K562 (cell line): ENCODE measurements around the gene FAM78A. TPM values are rescaled to one million over a fixed set of nuclear protein-coding genes. Genes with fewer than 3 reads are reported as not detected.
A peak's percentile ranks its signal among the peaks of the same experiment; 100 is the strongest.

ENCODE experiments used
- BRCA1 ChIP-seq, 2 experiments: fragments of 450-650 bp in 1 of 2; sonication (generic) in 1 of 2; formaldehyde crosslinking in 1 of 2; IDR thresholded peaks; 2 replicates each; pipeline versions ENCODE4 v1.5.0 to v1.6.1; 2017 to 2020; ENCODE audit warnings: mild to moderate bottlenecking in 1 of 2, missing genetic modification reagents in 1 of 2
- CCNT2 ChIP-seq: IDR thresholded peaks from 2 replicates; pipeline ENCODE4 v1.6.1; 2011; ENCODE audit warnings: borderline replicate concordance, low read depth, mild to moderate bottlenecking, moderate library complexity, mixed read lengths, low read length; ENCODE audit not compliant: insufficient read length; ENCODE audit errors: extremely low read depth
- GABPB1 ChIP-seq: sonication (generic); formaldehyde crosslinking; IDR thresholded peaks from 2 replicates; pipeline ENCODE4 v1.8.0; 2022; ENCODE audit warnings: mild to moderate bottlenecking, missing genetic modification reagents
- KDM5B ChIP-seq: fragments of 200-600 bp; sonication (generic); IDR thresholded peaks from 2 replicates; pipeline ENCODE4 v1.6.1; 2012; ENCODE audit warnings: low read depth, mild to moderate bottlenecking, moderate library complexity, low read length, control low read depth, inconsistent platforms; ENCODE audit not compliant: insufficient replicate concordance
- MAFF ChIP-seq: IDR thresholded peaks from 2 replicates; pipeline ENCODE4 v1.6.1; 2012; ENCODE audit warnings: low read length, improper control_type of control experiment
- NFYB ChIP-seq: IDR thresholded peaks from 2 replicates; pipeline ENCODE4 v1.6.1; 2011; ENCODE audit warnings: mild to moderate bottlenecking, moderate library complexity; ENCODE audit not compliant: insufficient read length; ENCODE audit errors: extremely low read depth
- NRF1 ChIP-seq, 2 experiments: fragments of 450-650 bp; IDR thresholded peaks in 1 of 2; conservative IDR thresholded peaks in 1 of 2; 2 replicates each; pipeline ENCODE4 v1.6.1; 2014; ENCODE audit warnings: mild to moderate bottlenecking in 2 of 2
- SMARCC2 ChIP-seq: fragments of 450-650 bp; IDR thresholded peaks from 2 replicates; pipeline ENCODE4 v1.6.1; 2017; ENCODE audit warnings: antibody characterized with exemption, moderate library complexity, mild to moderate bottlenecking, low read depth
- ZKSCAN3 ChIP-seq: fragments of 250-450 bp; sonication (Bioruptor Pico); IDR thresholded peaks from 2 replicates; pipeline ENCODE4 v1.4.0; 2020
- ZNF121 ChIP-seq: sonication (generic); formaldehyde crosslinking; conservative IDR thresholded peaks from 2 replicates; pipeline ENCODE4 v1.8.0; 2022; ENCODE audit warnings: missing genetic modification reagents
- ZNF253 ChIP-seq: fragments of 250-450 bp; sonication (Bioruptor Pico); conservative IDR thresholded peaks from 2 replicates; pipeline ENCODE4 v1.6.1; 2021; ENCODE audit warnings: mild to moderate bottlenecking
- ZNF354B ChIP-seq: fragments of 250-450 bp; sonication (Bioruptor Pico); IDR thresholded peaks from 2 replicates; pipeline ENCODE4 v1.4.0; 2020
- ZNF778 ChIP-seq: fragments of 450-650 bp; formaldehyde crosslinking; IDR thresholded peaks from 2 replicates; pipeline ENCODE4 v1.4.0; 2020; ENCODE audit warnings: mild to moderate bottlenecking, moderate library complexity
- polyA plus RNA-seq, 8 experiments: library from polyadenylated mRNA; depleted of rRNA in 4 of 8; stranded (reverse) in 5 of 8; unstranded in 3 of 8; fragments of >200 nt; fragmentation: Nextera tagmentation in 2 of 8; fragmentation: Illumina TruSeq in 1 of 8; extraction: Ambion mirVana in 2 of 8; extraction: Trizol in 1 of 8; gene quantifications; 2 replicates each; pipeline versions ENCODE4 v1.2.1 to v1.2.3, GENCODE V29; 2011 to 2014; ENCODE audit warnings: inconsistent platforms in 1 of 8, missing spikeins in 1 of 8
- total RNA-seq, 7 experiments: library from RNA; depleted of rRNA in 6 of 7; stranded (reverse); fragments of >200 nt in 6 of 7; fragmentation: Illumina TruSeq in 2 of 7; extraction: Trizol in 2 of 7; gene quantifications; 2 replicates each; pipeline versions ENCODE4 v1.2.1 to v1.2.3, GENCODE V29; 2011 to 2021; ENCODE audit warnings: low replicate concordance in 1 of 7
- TF ChIP-seq, protein P1 (sequence below): fragments of 450-650 bp; IDR thresholded peaks from 2 replicates; pipeline ENCODE4 v1.6.1; 2016; ENCODE audit warnings: borderline replicate concordance
- TF ChIP-seq, protein P2 (sequence below): sonication (generic); formaldehyde crosslinking; IDR thresholded peaks from 2 replicates; pipeline ENCODE4 v1.8.0; 2022; ENCODE audit warnings: mild to moderate bottlenecking, missing genetic modification reagents
- TF ChIP-seq, protein P3 (sequence below): sonication (generic); formaldehyde crosslinking; IDR thresholded peaks from 2 replicates; pipeline ENCODE4 v1.9.0; 2022; ENCODE audit warnings: mild to moderate bottlenecking, missing genetic modification reagents
- TF ChIP-seq, protein P4 (sequence below): fragments of 450-650 bp; formaldehyde crosslinking; IDR thresholded peaks from 2 replicates; pipeline ENCODE4 v1.4.0; 2020; ENCODE audit warnings: mild to moderate bottlenecking, moderate library complexity
- TF ChIP-seq, protein P5 (sequence below): fragments of 450-650 bp; IDR thresholded peaks from one replicate; pipeline ENCODE4 v1.6.1; 2018; ENCODE audit warnings: mild to moderate bottlenecking, moderate library complexity; ENCODE audit not compliant: partially characterized antibody

FAM78A gene
- total and polyA plus RNA-seq, 9 of the 15 experiments (the other 6 are each of a cell fraction or from before 2014, with no cell fraction given) = 0.56 to 103 (median 55.2) TPM

GRCh38 chr9:131289301-131290035 is 13.2 kb upstream of the FAM78A start, which contains the start of gene PLPP7 (continued):
- TF ChIP-seq KDM5B = no peak
- 0 out of 4 replicates have a peak, but pooled peaks have one; percentile 17 to 24 for TF ChIP-seq NRF1 (conservative IDR thresholded peaks at IDR 0.05 in 1 of 2, IDR thresholded peaks at IDR 0.05 in 1 of 2)
- TF ChIP-seq CCNT2 = no peak
- TF ChIP-seq NFYB = peak; percentile 42
- no peak for TF ChIP-seq GABPB1 (CRISPR knock-in tag)
- TF ChIP-seq, protein P1, sequence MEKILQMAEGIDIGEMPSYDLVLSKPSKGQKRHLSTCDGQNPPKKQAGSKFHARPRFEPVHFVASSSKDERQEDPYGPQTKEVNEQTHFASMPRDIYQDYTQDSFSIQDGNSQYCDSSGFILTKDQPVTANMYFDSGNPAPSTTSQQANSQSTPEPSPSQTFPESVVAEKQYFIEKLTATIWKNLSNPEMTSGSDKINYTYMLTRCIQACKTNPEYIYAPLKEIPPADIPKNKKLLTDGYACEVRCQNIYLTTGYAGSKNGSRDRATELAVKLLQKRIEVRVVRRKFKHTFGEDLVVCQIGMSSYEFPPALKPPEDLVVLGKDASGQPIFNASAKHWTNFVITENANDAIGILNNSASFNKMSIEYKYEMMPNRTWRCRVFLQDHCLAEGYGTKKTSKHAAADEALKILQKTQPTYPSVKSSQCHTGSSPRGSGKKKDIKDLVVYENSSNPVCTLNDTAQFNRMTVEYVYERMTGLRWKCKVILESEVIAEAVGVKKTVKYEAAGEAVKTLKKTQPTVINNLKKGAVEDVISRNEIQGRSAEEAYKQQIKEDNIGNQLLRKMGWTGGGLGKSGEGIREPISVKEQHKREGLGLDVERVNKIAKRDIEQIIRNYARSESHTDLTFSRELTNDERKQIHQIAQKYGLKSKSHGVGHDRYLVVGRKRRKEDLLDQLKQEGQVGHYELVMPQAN = no peak
- TF ChIP-seq, protein P2, sequence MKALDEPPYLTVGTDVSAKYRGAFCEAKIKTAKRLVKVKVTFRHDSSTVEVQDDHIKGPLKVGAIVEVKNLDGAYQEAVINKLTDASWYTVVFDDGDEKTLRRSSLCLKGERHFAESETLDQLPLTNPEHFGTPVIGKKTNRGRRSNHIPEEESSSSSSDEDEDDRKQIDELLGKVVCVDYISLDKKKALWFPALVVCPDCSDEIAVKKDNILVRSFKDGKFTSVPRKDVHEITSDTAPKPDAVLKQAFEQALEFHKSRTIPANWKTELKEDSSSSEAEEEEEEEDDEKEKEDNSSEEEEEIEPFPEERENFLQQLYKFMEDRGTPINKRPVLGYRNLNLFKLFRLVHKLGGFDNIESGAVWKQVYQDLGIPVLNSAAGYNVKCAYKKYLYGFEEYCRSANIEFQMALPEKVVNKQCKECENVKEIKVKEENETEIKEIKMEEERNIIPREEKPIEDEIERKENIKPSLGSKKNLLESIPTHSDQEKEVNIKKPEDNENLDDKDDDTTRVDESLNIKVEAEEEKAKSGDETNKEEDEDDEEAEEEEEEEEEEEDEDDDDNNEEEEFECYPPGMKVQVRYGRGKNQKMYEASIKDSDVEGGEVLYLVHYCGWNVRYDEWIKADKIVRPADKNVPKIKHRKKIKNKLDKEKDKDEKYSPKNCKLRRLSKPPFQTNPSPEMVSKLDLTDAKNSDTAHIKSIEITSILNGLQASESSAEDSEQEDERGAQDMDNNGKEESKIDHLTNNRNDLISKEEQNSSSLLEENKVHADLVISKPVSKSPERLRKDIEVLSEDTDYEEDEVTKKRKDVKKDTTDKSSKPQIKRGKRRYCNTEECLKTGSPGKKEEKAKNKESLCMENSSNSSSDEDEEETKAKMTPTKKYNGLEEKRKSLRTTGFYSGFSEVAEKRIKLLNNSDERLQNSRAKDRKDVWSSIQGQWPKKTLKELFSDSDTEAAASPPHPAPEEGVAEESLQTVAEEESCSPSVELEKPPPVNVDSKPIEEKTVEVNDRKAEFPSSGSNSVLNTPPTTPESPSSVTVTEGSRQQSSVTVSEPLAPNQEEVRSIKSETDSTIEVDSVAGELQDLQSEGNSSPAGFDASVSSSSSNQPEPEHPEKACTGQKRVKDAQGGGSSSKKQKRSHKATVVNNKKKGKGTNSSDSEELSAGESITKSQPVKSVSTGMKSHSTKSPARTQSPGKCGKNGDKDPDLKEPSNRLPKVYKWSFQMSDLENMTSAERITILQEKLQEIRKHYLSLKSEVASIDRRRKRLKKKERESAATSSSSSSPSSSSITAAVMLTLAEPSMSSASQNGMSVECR (CRISPR knock-in tag) = no peak
- TF ChIP-seq, protein P3, sequence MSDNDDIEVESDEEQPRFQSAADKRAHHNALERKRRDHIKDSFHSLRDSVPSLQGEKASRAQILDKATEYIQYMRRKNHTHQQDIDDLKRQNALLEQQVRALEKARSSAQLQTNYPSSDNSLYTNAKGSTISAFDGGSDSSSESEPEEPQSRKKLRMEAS = no peak
- TF ChIP-seq ZNF778 (CRISPR knock-in tag) = no peak
- no peak for TF ChIP-seq ZNF354B (CRISPR knock-in tag)
- no peak for TF ChIP-seq ZNF121
- TF ChIP-seq, protein P4, sequence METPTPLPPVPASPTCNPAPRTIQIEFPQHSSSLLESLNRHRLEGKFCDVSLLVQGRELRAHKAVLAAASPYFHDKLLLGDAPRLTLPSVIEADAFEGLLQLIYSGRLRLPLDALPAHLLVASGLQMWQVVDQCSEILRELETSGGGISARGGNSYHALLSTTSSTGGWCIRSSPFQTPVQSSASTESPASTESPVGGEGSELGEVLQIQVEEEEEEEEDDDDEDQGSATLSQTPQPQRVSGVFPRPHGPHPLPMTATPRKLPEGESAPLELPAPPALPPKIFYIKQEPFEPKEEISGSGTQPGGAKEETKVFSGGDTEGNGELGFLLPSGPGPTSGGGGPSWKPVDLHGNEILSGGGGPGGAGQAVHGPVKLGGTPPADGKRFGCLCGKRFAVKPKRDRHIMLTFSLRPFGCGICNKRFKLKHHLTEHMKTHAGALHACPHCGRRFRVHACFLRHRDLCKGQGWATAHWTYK (CRISPR knock-in tag) = no peak
- no peak for TF ChIP-seq ZKSCAN3 (CRISPR knock-in tag)
- TF ChIP-seq, protein P5, sequence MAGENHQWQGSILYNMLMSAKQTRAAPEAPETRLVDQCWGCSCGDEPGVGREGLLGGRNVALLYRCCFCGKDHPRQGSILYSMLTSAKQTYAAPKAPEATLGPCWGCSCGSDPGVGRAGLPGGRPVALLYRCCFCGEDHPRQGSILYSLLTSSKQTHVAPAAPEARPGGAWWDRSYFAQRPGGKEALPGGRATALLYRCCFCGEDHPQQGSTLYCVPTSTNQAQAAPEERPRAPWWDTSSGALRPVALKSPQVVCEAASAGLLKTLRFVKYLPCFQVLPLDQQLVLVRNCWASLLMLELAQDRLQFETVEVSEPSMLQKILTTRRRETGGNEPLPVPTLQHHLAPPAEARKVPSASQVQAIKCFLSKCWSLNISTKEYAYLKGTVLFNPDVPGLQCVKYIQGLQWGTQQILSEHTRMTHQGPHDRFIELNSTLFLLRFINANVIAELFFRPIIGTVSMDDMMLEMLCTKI = no peak
- TF ChIP-seq MAFF = no peak
- no peak for TF ChIP-seq BRCA1 (IDR thresholded peaks at IDR 0.05)
- TF ChIP-seq BRCA1 (CRISPR knock-in tag; IDR thresholded peaks at IDR 0.05) = no peak
- no peak for TF ChIP-seq ZNF253
- no peak for TF ChIP-seq SMARCC2
